Neutrophil (primary cell): Measurements from ENCODE around the gene TMEM161A.

Experiments
- H3K27ac ChIP-seq: fragments of 200-600 bp; sonication (generic); 2 replicates; pipeline ENCODE4 v1.5.1; 2016; ENCODE audit warnings: mild to moderate bottlenecking, moderate library complexity
- H3K27me3 ChIP-seq: fragments of 200-600 bp; sonication (generic); 2 replicates; pipeline ENCODE4 v1.6.0; 2016; ENCODE audit warnings: mild to moderate bottlenecking
- H3K36me3 ChIP-seq: fragments of 200-600 bp; sonication (generic); 2 replicates; pipeline ENCODE4 v1.5.1; 2017
- H3K4me1 ChIP-seq, 2 experiments: fragments of 200-600 bp in 1 of 2; sonication (generic) in 1 of 2; 1 replicate in 1 of 2; 2 replicates in 1 of 2; pipeline versions ENCODE4 v1.5.1 to v1.6.1; 2013 to 2016; ENCODE audit warnings: low read depth in 1 of 2, low read length in 1 of 2, mild to moderate bottlenecking in 1 of 2, moderate library complexity in 1 of 2; ENCODE audit not compliant: control insufficient read depth in 1 of 2, insufficient read depth in 1 of 2
- H3K4me3 ChIP-seq, 2 experiments: fragments of 200-600 bp in 1 of 2; sonication (generic) in 1 of 2; 1 replicate in 1 of 2; 2 replicates in 1 of 2; pipeline ENCODE4 v1.5.1; 2013 to 2016; ENCODE audit warnings: low read depth in 1 of 2, low read length in 1 of 2, mild to moderate bottlenecking in 1 of 2, moderate library complexity in 1 of 2
- H3K9me3 ChIP-seq: fragments of 200-600 bp; sonication (generic); 2 replicates; pipeline ENCODE4 v1.5.1; 2016
- TF ChIP-seq, protein P1 (sequence below): fragments of 200-600 bp; sonication (generic); IDR thresholded peaks from 2 replicates; pipeline ENCODE4 v1.5.1; 2016; ENCODE audit warnings: antibody characterized with exemption

The TMEM161A gene

DNA sequence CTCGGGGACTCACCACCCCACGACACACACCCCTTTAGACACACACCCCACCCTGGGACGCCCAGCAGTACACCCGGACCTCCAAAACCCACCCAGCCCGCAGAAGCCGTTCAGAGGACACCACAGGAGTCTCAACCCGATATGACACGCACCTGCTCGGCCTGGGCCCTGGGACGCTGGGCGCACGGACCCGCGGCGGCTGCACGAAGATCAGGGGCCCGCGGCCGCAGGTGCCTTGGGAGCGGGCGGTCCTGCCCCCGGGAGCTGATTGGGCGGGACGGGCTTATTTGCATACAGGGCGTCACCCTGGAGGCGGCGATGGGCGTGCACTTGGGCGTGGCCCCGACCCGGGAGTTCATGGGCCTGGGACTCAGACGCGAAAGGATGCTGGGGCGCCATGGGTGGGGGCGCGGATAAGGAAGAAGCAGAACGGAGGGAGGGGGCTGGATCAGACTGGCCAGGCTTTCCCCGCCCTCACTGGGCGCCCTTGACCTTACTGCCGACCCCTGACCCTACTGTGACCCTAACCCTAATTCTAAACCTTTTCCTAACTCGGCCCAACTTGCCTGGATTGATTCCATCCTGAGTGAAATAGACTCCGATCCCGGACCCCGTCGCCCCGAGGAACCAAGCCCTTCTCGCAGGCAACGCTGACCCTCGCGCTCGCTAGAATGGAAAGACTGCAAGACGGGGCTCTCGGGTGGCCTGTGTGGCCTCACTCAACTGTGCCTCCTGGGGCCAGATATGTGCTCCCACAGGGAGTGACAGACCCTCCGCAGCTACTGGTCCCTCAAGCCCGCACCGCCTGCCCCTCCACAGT, 32.0 kb upstream of the TMEM161A start, which contains the start of gene MEF2B:
MEF2B (minus strand) TSS at position 211 of the 820 bp plus-strand sequence. CDS start 19,528 bp downstream, outside the sequence.
- Histone ChIP-seq H3K9me3 (no peaks in the 10 kb centered on the region), H3K27ac (peak within 1 kb of the TSS; percentile 48), H3K4me1 (peaks cover 37 to 48% of the 10 kb centered on the region in 2 experiments), H3K4me3 (peak within 1 kb of the TSS; percentile 37 to 48), H3K27me3 (no peaks in the 10 kb centered on the region), H3K36me3 (peaks cover 15% of the 10 kb centered on the region)
- TF ChIP-seq, protein P1, sequence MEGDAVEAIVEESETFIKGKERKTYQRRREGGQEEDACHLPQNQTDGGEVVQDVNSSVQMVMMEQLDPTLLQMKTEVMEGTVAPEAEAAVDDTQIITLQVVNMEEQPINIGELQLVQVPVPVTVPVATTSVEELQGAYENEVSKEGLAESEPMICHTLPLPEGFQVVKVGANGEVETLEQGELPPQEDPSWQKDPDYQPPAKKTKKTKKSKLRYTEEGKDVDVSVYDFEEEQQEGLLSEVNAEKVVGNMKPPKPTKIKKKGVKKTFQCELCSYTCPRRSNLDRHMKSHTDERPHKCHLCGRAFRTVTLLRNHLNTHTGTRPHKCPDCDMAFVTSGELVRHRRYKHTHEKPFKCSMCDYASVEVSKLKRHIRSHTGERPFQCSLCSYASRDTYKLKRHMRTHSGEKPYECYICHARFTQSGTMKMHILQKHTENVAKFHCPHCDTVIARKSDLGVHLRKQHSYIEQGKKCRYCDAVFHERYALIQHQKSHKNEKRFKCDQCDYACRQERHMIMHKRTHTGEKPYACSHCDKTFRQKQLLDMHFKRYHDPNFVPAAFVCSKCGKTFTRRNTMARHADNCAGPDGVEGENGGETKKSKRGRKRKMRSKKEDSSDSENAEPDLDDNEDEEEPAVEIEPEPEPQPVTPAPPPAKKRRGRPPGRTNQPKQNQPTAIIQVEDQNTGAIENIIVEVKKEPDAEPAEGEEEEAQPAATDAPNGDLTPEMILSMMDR, result no peak

DNA sequence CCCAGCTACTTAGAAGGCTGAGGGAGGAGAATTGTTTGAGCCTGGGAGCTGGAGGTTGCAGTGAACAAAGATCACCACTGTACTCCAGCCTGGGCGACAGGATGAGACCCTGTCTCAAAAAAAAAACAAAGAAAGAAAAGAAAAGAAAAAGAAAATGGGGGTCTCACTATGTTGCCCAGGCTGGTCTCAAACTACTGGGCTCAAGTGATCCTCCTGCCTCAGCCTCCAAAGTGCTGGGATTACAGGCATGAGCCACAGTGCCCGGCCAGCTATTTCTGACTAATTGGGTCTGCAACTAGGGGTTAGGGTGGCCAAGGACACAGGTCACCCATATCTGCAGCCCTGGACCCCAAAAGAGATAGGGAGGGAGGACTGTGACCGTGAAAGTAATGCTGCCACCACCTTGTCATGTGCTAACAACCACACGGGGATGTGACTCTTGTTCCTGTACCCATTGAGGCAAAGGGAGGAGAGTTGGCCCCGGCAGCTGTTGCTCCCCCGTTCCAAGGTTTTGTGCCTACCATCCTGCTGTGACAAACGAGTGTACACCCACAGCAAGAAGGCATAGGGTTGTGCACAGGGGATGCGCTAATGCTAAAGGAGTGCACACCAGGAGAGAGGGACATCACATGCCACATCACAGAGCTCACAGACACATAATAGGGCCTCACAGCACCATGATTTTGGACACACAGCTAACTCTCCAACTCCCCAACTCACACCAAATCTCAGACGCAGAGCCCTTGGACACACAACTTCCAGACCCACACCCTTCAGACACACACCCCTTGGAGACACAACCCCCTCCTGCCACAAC, 31.2 kb upstream of the TMEM161A start:
- Histone ChIP-seq H3K27me3 (no peaks in the 10 kb centered on the region), H3K27ac (no peak overlapping the region), H3K9me3 (no peaks in the 10 kb centered on the region), H3K4me1 (peaks cover 31 to 41% of the 10 kb centered on the region in 2 experiments), H3K36me3 (peaks cover 22% of the 10 kb centered on the region), H3K4me3 (peak overlapping the region; percentile 37 to 48)
- TF ChIP-seq, protein P1, result no peak

DNA sequence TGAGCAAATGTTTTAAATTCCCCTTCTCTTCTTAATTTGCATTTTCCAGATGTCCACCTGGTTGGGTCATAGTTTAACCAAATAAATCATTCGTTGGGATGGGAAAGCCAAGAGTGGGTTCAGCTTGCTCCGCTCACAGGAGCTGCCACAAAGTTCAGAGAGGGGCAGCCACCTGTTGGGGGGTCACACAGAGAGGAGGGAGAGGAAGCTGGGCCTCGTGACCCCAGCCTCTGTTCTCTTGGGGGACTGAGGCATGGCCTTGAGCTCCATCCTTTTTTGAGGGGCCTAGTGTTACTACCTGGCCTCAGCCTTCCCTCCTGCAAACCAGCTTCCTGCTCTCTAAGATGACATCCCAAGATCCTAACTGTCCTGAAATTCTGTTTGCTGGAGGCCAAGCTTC, 29.3 kb upstream of the TMEM161A start:
- Histone ChIP-seq H3K36me3 (peaks cover 22% of the 10 kb centered on the region), H3K27me3 (no peaks in the 10 kb centered on the region), H3K27ac (no peak overlapping the region), H3K9me3 (no peaks in the 10 kb centered on the region), H3K4me1 (peaks cover 30 to 32% of the 10 kb centered on the region in 2 experiments), H3K4me3 (no peak overlapping the region)
- TF ChIP-seq, protein P1, result no peak

DNA sequence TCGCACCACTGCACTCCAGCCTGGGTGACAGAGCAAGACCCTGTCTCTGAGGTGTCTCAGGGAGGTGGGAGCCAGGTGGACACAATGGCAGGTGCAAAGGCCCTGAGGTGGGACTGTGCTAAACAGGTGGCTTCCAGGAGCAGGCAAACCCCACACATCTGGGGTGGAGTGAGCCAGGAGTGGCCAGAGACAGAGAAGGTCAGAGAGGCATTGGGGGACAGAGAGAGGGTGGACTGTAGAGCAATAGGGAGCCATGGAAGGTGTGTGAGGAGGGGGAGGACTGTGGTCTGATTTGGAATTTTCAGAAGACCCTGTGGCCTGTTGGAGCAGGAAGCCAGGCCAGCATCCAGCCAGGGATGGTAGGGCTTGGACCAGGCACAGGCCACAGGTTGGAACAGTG, 27.1 kb upstream of the TMEM161A start:
- Histone ChIP-seq H3K9me3 (no peaks in the 10 kb centered on the region), H3K27ac (no peak overlapping the region), H3K4me1 (peaks cover 9 to 10% of the 10 kb centered on the region in 2 experiments), H3K36me3 (peaks cover 22% of the 10 kb centered on the region), H3K27me3 (no peaks in the 10 kb centered on the region), H3K4me3 (no peak overlapping the region)
- TF ChIP-seq, protein P1, result no peak

DNA sequence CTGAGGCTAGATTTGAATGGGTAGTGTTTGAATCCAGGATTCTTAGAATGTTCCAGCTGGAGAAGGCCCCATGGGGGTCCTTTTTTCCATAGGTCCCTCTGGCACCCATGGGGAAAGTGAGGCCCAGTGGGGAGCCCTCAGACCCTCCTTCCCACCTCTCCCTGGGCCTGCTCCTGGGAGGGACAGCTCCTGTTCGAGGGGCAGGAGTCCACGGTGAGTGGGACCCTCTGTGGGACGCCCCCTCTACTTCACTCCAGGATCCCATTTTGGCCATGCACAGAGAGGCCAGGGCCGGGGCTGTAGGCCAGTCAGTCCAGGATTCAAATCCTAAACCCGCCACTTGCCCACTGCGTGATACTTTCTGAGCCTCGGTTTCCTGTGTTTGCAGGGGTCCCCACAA, 24.2 kb upstream of the TMEM161A start:
- Histone ChIP-seq H3K36me3 (peaks cover 18% of the 10 kb centered on the region), H3K4me3 (no peak overlapping the region), H3K4me1 (no peaks in the 10 kb centered on the region), H3K9me3 (no peaks in the 10 kb centered on the region), H3K27ac (no peak overlapping the region), H3K27me3 (no peaks in the 10 kb centered on the region)
- TF ChIP-seq, protein P1, result no peak
